Daoy (cell line): Measurements from ENCODE around the gene PKD1. TPM values are rescaled to one million over a fixed set of nuclear protein-coding genes. Genes with fewer than 3 reads are reported as not detected.

ENCODE experiments used
- DNase-seq: peaks from one replicate; pipeline ENCODE4 v3.0.0-alpha.2; 2015; ENCODE audit warnings: low read depth
- total RNA-seq: library from RNA; depleted of rRNA; stranded (reverse); fragments of >200 nt; shearing (Covaris generic); gene quantifications from 2 replicates; pipeline ENCODE4 v1.2.3, GENCODE V29; 2014; rRNA removed

PKD1 gene
- 12.0 and 46.5 TPM in 2 replicates for total RNA-seq

DNA sequence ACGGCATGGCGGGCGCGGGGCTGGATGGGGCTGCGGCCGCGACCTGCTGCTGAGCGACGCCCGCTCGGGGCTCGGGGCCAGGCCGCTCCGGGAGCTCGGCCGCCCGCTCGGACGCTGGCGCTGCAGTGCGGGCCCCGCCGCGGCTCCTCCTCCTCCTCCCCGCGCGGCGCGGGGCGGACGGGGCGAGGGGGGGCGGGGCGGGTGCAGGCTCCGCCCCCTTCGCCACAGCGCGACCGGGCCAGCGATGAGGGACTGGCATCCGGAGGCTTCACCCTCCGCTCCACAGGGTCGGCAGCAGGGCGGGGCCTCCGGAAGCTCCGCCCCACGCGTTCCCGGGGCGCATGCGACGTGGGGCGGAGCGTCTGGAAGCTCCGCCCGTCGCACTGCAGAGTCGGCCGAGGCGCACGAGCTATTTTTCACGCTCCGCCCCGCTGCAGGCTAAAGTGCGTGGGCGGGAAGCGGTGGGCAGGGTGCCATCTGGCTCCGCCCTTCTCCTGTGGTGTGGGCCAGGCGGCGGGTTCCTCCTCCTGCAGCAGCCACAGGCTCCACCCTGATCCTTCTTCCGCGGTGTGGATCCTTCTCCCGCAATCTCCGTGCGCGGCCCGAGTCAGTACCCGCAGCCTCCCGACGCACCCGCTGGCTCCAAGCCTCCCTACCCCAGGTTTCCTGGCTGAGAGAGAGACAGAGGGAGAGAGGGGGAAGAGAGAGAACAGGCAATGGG lies at the start of gene PKD1:
PKD1 (minus strand) TSS at position 129 of the 721 bp plus-strand sequence. CDS start 209 bp downstream, outside the sequence.
- peak; percentile 86 for DNase-seq

GRCh38 chr16:2184962-2185361 lies 49.3 kb upstream of the PKD1 start:
- no peak for DNase-seq

DNA sequence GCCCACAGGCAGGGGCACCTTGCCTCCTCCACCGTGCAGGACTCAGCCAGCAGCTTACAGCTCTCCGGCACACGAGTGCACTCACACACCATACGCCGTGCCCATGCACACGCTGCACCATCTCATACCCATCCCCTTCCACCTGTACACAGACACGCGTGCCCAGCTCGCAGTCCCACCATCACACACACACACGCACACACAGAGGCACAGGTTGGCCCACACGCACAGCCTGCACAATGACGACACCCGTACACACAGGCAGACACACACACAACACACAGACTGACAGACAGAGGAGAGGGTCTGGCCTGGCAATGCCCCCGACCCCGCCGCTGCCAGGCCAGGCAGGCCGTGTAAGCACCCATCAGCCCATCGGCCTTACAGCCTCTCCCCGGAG lies 48.6 kb upstream of the PKD1 start:
- DNase-seq: no peak

DNA sequence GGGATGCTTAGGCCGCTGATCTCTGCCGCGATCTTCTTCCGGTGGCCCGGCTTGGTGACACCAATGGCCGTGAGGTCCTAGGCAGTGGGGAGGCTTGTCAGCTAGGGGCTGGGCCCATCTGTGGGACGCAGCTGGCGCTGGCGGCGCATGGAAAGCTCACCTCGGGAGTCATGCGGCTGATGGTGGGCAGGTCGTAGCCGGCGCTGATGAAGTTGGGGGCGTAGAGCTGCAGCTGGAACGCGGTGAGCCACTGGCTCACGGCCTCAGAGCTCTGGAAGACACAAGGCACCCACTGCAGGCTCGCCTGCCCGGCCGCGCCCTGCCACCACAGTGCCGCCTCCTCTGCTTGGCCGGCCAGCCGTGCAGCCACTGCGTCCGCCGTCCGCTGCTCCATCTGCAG lies 48.0 kb upstream of the PKD1 start:
- no peak for DNase-seq

DNA sequence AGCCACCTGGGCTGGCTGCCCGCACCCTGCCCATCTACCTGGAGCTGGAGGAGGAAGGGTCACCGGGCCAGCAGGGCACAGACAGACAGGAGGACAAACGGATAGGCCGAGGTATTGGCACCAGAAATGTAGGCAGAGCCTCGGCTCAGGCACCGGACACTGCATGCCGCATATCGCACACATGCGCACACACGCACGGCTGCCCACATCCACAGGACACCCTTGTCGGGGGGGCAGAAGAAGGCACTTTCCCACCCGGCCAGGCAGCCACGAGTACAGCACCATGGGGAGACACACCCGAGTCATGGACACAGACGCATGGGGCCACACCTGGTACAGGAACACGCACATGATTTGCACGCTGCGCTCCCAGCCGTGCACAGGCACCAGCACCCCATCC lies 46.3 kb upstream of the PKD1 start:
- no peak for DNase-seq

DNA sequence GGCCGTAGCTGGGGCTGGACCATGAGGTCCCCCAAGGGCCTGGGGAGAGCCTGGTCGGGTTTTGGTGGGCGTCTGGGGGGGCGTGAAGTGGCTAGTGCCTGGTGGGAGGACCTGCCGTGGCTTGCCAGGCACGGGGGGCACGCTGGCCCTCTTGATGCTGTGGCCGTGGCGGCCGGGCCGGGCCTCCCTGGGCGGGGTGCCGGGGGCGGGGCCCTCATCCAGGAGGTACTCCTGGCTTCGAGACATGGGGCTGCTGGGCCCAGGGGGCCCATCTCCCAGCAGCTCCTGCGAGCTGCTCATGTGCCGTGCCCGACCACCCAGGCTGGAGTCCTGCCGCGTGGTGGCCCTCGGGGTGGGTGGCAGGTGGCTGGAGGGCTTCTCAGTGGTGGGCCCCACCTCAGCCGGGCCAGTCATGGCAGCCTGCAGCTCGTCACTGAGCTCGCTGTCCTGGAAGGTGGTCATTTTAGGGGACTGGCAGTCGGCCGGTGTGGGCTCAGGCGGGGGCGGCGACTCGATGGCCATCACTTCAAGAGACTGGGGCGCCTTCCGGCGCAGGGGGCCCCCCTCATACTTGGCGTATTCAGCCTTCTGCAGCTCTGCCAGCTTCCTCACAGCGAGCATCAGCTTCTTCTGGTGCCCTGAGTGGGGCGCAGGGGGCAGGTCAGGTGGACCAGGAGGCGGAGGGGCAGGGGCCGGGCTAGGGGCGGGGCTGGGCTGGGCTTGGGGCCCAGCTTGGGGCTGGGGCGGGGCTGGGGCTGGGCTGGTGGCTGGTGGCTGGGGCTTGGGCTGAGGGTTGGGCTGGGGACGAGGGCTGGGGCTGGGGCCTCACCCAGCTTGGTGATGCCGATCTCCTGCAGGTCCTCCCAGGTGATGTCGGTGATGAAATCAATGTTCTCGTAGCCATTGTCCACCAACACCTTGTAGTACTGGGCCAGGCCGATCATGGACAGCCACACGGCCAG lies 45.5 kb upstream of the PKD1 start:
- DNase-seq: no peak

DNA sequence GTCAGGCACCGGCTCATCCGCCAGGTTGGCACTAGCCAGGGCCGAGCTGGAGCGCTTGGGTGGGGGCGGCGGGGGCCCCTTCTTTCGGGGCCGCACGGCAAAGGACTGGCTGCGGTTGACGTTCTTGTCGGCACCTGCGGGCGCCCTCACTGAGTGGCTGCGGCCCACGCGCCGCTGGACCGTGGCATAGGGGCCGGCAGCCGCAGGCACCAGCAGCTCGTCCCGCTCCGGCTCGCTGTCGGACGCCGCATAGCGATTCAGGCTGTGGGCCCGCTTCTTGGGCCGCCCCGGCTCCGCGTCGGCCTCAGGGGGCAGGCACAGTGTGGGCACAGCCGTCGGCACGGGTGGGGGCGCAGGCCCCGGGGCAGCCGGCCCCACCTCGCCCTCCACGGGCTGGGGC lies 44.8 kb upstream of the PKD1 start:
- DNase-seq: no peak

GRCh38 chr16:2179576-2179975 lies 43.9 kb upstream of the PKD1 start:
- no peak for DNase-seq

- no peak for DNase-seq
Measured at GRCh38 chr16:2179107-2179501, 43.4 kb upstream of the PKD1 start.

- no peak for DNase-seq
Measured at GRCh38 chr16:2178321-2179106, 42.8 kb upstream of the PKD1 start.

GRCh38 chr16:2177561-2177960 lies 41.9 kb upstream of the PKD1 start:
- DNase-seq: no peak

- DNase-seq: no peak
Measured at GRCh38 chr16:2177101-2177500, 41.4 kb upstream of the PKD1 start.

GRCh38 chr16:2176047-2176446 lies 40.3 kb upstream of the PKD1 start:
- DNase-seq: no peak

DNA sequence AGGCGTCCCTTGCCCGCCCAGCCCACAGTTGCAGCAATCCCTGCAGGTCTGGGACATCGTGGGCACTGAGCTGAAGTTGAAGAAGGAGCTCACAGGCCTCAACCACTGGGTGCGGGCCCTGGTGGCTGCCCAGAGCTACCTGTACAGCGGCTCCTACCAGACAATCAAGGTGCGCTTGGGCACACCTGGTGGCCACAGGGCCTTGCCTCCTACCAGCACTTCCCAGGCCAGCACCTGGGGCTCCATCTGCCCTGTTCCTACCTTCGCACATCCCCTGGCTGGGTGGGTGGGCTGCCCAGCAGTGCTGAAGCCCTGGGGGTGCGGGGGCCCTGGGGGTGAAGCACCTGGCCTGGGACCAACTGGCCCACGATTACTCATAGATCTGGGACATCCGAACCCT lies 39.8 kb upstream of the PKD1 start:
- no peak for DNase-seq

GRCh38 chr16:2174396-2175131 lies 38.9 kb upstream of the PKD1 start:
- no peak for DNase-seq

GRCh38 chr16:2173916-2174315 lies 38.2 kb upstream of the PKD1 start:
- DNase-seq: no peak

GRCh38 chr16:2173366-2173765 lies 37.7 kb upstream of the PKD1 start:
- no peak for DNase-seq

- DNase-seq: no peak
Measured at GRCh38 chr16:2172688-2173335, 37.1 kb upstream of the PKD1 start.

GRCh38 chr16:2171601-2172178 lies 36.0 kb upstream of the PKD1 start:
- DNase-seq: no peak
